Epithelial cell of esophagus (primary cell): ENCODE measurements around the gene RBFOX2.

Experiments used
- DNase-seq: peaks from one replicate; pipeline ENCODE4 v3.0.0; 2010; ENCODE audit warnings: low read depth
- H3K4me3 ChIP-seq: 2 replicates; pipeline ENCODE4 v1.5.1; 2011; ENCODE audit warnings: mild to moderate bottlenecking, low read length, control low read depth
- CTCF ChIP-seq: IDR thresholded peaks from 2 replicates; pipeline ENCODE4 v1.5.1; 2011; ENCODE audit warnings: low read depth, mild to moderate bottlenecking, low read length, control low read depth, inconsistent platforms; ENCODE audit not compliant: insufficient read depth; ENCODE audit errors: missing control alignments

Gene RBFOX2

GRCh38 chr22:35752006-35752862 is 276.4 kb downstream of the RBFOX2 start:
- TF ChIP-seq CTCF = no peak
- no peak for DNase-seq
- no peak overlapping the region for H3K4me3 ChIP-seq

GRCh38 chr22:35749808-35750207 is 278.8 kb downstream of the RBFOX2 start:
- no peak overlapping the region for H3K4me3 ChIP-seq
- no peak for DNase-seq
- TF ChIP-seq CTCF = no peak

- H3K4me3 ChIP-seq = no peak overlapping the region
- TF ChIP-seq CTCF = no peak
- DNase-seq = no peak
Measured at GRCh38 chr22:35746946-35747703, 281.5 kb downstream of the RBFOX2 start.

- TF ChIP-seq CTCF = no peak
- DNase-seq = no peak
Measured at GRCh38 chr22:35746248-35746647, 282.4 kb downstream of the RBFOX2 start.

GRCh38 chr22:35743326-35743860 is 285.2 kb downstream of the RBFOX2 start:
- DNase-seq = no peak
- no peak for TF ChIP-seq CTCF
- no peak overlapping the region for H3K4me3 ChIP-seq

More at GRCh38 chr22:35746248-35746647, 282.4 kb downstream of the RBFOX2 start:
- H3K4me3 ChIP-seq = no peak overlapping the region

- peak; percentile 69 for DNase-seq
- H3K4me3 ChIP-seq = no peak overlapping the region
- TF ChIP-seq CTCF = no peak
Measured at GRCh38 chr22:35742342-35743100, 286.1 kb downstream of the RBFOX2 start.
